ENCODE data around the gene TTC7B.

TTC7B gene

DNA sequence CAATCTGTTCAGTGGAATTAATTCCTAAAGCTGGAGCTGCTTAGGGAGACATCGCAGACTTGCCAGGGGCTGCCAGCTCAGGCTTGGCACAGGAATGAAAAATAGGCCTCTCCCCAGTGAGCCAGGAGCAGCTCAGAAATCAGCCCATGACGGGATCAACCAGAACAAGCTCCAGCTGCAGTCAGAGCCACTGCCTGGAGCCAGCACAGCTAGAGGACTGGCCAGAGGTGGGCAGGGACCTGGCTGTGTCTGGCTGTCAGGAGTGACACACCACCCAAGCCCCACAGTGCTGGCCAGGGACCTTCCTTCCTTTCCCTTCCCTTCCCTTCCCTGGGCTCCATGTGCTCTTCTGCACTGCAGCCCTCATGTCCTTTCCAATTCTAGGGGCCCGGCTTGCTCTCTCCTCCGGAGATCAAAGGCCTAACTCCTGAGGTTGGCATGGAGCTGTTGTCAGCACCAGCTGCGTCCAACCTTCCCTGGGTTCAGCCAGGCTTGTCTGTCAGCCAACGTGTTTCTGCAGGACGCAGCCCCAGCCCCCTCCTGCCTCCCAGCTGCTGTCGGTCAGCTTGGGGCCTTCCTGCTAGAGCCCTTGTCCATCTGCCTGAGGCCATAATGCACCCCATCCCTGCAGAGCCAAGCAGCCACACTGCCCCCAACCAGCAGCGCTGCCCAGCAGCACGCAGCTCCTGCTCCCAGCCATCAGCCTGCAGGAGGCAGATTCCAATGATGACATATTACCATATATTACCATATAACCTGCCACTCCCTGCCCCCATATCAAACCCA lies 270.1 kb downstream of the TTC7B start:
- DNase-seq (ENCODE audit: low spot score) = no peak

DNA sequence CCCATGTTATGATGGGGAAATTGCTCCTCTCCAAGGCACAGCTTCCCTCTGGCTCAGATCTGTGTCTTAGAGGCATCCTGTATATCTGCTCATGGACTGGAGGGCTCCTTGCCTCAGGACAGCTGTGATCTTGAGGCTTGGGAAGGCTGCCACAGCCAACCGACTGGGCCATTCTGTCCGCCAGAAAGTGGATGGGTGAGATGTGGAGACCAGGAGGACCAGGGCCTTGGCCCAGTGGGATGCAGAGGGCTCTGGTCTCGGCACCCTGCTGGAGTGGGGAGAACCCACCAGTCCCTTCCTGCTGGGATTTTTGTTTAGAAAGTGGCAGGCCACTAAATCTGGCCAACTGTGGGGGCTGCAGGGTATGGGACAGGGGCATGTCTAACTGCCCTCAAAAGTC lies 270.8 kb downstream of the TTC7B start:
- DNase-seq (ENCODE audit: low spot score) = no peak

DNA sequence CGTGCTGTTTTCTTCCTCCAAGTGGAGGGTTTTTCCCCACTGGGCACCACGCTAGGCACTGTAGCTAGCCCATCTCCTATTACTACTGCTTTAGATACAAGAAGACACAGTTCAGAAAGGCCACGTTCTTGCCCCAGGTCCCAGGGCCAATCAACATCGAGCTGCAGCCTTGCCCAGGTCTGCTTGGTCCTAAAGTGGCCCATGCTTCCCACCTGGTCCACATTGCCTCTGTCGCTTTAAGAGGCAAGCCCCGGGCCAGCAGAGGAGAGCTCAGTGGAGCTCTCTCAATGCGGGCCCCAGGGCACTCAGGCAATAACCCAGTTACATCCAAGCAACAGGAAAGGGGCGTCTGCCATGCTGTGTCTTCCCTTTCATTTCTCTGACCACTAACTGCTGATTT lies 271.3 kb downstream of the TTC7B start:
- DNase-seq (ENCODE audit: low spot score) = no peak

DNA sequence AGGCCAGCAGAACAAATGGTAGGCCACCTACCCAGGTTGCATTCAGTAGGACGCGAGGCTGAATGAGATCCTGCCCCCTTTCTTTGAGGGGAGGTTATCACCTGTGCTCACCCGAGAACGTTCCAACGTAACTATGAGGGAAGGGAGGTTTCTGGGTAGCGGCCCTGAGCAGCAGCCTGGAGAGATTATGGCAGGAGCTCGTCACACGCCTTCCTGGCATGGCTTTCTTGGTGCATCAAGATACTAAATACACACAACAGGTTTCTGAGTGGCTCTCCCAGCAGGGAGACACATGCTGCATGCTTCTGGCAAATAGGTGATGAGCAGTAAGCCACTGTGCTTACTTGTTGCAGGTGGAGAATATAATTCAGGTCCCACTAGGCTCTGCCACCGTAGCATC lies 271.7 kb downstream of the TTC7B start:
- no peak for DNase-seq (ENCODE audit: low spot score)

DNA sequence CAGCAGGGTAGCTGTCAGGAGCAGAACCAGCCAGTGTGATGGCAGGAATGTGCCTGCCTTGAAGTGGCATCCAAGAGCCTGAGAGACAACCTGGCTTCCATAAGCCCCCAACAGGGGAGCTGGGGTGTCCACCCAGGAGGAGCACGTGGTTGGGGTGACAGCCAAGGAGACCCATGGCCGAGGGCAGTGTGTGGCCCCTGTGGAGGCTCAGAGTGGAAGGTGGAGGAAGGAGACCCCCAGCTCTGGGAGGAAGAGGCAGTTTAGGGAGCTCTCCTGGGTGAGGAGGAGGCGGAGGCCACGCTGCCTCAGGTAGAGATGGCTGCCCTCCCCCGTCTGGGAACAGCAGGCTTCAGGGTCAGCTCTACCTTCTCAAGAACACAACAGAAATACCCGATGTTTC lies 272.4 kb downstream of the TTC7B start:
- no peak for DNase-seq (ENCODE audit: low spot score)

DNA sequence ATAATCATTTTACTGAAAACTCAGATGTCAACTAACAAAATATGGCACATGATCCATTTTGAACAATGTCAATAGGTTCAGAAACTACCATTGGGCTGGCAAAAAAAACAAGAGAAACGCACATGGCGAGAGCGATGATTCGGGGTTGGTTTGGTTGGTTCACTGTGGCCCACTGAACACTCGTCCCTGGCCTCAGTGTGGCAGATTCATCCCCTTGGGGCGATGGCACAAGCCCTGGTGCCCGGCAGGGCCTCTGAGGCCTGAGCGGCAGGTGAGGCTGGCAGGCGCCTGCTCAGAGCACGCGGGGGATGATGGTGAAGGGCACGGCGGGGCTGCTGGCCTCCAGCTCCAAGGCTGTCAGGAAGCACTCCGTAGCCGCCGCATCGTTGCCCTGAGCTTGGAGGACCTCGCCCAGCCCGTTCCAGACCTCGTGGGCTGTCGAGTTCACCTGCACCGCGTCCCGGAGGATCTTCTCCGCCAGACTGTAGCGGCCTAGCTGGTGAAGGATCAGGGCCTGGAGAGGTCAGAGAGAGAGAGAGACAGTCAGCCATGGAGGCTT lies 275.1 kb downstream of the TTC7B start:
- no peak for DNase-seq (ENCODE audit: low spot score)

DNA sequence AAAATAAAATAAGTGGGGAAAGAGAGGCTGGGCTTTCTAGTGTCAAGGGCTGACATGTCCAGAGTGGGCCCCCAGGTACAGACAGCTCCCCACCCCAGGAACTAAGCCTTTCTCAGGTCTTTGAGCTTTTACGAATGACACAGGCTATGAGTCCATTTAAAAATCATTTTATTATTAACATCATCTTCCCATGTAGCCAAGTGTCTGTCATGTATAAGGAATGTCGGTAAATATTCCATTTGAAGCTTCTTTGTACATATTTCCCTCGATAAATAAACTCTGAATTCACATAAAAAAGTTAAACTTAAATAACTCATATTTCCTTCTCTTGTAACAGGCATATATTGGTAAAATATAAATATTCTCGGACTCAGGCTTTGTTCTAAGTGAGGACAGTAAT lies 275.8 kb downstream of the TTC7B start:
- no peak for DNase-seq (ENCODE audit: low spot score)

DNA sequence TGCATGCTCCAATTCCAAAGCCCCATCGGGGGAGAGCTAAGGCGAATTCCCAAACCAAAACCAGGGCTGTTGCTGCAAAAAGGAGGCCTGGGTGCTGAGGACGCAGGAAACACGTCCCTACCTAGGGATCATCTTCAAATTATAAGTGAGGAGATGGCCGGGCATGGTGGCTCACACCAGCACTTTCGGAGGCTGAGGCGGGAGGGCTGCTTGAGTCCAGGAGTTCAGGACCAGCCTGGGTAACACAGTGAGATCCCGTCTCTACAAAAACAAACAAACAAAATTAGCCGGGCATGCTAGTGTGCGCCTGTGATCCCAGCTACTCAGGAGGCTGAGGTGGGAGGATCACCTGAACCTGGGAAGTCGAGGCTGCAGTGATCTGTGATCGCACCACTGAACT lies 276.2 kb downstream of the TTC7B start:
- no peak for DNase-seq (ENCODE audit: low spot score)

DNA sequence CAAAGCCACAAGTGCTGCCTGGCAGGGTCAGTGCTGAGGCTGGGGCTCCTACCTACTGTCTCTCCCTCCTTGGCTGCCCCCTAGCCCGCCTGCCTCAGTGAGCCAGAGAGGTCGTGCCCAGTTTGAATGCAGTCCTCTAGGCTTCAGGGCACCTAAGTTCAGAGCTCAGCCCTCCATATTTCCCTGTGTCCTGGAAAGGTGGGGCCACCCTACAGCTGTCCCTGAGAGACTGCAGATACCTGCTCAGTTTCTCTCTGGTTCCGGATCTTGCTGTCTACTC lies 276.8 kb downstream of the TTC7B start:
- no peak for DNase-seq (ENCODE audit: low spot score)

DNA sequence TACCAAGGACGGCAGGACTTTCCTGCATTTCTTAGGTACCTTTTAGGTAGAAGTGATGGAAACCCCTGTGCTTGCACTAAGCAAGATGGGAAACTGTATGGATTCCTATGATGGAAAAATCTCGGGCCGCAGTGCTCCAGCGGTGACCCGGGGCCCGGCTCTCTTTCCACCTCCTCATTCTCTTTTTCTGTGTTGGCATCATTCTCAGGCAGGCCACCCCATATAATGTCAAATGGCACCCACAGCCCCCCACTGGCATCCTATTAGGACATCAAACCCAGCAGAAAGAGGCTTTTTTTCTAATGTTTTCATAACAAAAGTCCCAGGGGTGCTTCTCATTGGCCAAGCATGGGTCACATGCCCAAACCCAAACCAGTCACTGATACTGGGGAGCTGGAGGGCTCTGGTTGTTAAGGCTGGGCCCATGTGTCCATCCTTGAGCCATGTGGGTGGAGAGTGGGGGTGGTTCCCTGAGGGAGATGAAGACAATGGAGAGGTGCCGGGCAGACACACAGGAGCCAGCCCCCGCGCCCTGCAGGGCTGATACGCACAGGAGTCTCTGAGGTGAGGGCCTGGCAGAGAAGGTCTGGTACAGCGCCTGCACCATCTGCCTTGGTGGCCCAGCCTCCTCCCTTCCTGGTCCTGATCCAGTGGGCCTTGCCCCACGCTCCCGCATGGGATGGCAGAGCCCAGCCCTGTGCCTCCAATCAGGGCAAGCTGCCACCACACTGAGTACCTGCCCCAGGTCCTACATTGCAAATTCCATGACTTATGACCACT lies 277.3 kb downstream of the TTC7B start:
- DNase-seq (ENCODE audit: low spot score) = no peak

DNA sequence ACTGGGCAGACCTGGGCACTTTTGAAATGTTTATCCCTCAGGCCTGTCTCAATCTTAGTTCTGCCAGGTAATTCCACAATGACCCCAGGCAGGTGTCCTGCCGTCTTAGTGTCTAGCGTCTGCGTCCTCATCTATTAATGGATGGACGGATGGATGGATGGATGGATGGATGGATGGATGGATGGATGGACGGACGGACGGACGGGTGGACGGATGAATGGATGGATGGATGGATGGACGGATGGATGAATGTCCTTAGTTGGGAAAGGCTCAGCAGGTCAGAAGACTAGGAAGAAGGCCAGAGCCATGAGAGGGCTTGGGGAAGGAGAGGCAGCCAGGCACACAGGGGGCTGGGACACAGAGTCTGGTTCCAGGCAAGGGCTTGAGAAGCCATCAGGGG lies 278.1 kb downstream of the TTC7B start:
- DNase-seq (ENCODE audit: low spot score) = no peak

DNA sequence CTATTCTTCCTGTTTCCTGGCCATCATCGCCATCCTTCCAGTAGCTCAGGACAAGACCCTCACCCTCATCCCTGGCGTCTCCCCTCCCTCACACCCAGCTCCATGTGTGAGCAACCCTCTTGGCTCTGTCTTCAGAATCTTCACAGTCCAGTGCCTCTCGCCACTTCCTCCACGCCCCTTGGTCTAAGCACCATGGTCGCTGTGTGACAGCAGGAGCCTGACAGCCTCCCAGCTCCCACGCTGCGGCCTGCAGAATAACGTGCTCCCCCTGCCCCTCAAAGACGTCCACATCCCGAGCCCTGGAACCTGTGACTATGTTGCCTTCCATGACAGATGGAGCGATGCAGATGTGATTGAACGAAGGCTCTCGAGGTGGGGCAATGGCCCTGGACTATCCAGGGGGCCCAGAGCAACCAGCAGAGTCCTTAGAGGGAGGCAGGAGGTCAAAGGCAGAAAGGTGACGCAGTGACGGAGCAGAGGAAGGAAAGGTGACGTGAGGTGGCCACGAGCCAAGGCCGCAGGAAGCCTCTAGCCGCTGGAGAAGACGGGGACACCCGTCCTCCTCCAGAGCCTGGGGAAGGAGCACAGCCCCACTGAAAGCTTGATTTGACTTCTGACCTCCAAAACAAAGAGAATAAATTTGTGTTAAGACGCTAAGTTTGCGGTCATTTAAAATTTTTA lies 279.6 kb downstream of the TTC7B start:
- no peak for DNase-seq (ENCODE audit: low spot score)

DNA sequence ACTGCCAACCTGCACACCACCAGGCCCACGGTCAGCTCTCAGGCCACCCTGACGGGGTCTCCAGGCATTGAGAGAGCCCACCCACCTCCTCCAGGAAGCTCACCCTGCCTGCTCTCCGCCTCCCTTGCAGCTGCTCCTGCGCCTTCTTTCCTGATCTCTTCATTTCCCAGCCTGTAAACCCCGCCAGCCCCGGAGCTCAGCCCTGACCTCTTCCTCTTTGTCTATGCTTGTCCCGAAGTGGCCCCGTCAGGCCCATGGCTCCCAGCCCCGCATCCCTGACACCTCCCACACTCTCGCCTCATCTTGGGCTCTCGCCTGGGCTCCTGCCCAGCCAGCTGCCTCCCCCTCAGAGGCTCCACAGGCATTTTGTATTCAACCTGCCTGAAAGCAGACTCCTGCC lies 280.1 kb downstream of the TTC7B start:
- no peak for DNase-seq (ENCODE audit: low spot score)

DNA sequence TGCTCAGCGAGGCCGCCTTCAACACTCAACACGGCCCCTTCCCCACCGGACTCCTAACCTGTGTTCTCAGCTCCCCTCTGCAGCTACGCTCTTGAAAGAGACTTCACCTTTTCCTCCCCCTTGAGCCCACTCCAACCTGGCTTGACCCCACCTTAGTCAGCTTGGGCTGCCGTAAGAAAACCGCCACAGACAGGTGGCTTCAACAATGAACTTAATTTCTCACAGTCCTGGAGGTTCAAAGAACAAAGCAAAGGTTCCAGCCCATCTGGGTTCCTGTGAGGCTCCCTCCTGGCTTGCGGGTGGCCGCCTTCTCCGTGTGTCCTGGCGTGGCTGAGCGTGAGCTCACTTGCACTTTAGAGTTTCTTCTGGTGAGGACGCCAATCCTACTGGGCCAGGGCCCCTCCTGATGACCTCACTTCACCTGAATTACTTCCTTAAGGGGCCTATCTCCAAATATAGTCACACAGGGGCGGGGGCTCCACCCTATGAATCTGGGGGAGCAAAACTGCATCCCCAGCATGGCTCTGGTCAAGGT lies 280.6 kb downstream of the TTC7B start:
- no peak for DNase-seq (ENCODE audit: low spot score)

DNA sequence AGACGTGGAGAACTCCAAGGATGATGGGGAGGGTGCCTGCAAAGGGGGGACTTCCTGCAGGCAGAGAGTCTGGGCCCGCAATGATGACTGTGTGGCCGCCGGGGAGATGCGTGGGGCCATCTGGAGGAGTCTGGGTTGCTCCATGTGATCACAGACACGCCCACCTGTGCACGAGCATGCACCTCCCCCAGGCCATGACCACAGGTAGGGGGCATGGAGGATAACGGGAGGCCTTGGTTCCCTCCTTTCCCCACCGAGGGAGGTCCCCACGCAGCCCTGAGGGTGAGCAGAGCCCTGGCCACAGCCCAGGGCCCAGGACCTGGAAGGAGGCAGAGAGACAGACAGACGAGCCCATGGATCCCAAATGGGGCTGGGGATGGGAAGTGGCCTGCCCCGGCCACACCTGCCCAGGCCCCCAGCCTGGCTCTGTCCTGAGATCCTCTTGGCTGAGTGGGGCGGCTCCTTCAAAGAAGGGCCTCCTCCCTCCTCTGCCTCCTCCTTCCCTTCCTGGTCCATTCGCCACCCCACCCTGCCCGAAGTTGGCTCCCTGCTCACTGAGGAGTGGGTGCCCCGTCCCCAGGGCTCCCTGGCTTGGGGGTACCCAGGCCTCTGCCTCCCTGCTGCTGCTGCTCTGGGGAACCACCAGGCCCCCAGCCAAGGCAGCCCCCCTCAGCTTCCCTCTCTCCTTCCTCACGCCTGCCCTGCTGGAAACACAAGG lies 281.2 kb downstream of the TTC7B start:
- no peak for DNase-seq (ENCODE audit: low spot score)

DNA sequence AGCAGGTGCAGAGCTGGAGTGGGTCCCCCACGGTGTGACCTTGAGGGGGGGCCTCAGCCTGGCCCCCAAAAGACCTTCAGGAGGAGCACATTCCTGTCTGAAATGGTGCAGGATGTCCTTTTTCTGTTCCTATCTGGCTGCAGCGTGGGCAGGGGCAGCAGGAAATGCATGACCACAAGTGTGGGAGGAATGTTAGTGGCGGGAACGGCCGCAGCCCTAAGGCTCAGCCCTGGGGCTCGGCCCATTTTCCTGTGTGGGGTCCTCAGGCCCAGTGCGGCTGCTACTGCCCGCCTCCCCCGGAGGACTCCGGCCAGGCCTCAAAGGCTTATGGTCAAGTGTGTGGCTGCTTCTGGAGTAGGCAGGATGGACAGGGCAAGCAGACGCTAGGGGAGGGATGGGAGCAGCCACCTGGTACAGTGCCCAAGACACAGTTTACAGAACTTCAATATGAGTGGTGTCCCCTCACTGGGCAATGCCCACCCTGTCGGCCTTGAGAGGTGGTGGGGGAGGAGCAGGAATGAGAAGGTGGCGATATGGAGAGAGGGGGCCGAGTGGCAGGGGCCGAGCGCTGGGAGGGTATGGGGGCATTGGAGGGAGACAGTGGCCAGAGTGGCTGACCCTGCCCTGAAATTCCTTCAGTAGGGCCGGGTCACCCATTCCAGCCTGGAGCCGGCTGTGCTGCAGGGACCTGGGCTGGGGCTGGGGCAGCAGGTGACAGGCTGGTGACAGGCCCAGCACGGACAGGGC lies 282.0 kb downstream of the TTC7B start:
- no peak for DNase-seq (ENCODE audit: low spot score)

DNA sequence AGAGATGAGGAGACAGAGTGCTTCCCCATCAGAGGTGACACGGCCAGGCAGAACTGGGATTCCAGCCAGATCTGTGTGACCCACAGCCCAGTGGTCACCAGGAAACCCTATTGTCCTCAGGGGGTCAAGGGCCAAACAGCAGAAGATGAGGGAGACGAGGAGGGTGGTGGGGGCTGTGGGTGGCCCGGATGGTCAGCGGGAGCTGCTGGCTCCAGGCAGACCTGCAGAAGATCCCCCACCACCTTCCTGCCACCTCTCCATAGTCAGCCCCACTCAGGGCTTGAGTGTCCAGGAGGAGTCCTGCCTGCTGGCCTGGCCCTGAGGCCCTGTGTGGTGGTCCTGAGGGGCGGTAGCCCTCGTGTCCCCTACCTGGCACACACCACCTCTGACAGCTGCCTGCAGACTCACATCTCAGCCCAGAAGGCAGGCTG lies 282.6 kb downstream of the TTC7B start:
- no peak for DNase-seq (ENCODE audit: low spot score)

DNA sequence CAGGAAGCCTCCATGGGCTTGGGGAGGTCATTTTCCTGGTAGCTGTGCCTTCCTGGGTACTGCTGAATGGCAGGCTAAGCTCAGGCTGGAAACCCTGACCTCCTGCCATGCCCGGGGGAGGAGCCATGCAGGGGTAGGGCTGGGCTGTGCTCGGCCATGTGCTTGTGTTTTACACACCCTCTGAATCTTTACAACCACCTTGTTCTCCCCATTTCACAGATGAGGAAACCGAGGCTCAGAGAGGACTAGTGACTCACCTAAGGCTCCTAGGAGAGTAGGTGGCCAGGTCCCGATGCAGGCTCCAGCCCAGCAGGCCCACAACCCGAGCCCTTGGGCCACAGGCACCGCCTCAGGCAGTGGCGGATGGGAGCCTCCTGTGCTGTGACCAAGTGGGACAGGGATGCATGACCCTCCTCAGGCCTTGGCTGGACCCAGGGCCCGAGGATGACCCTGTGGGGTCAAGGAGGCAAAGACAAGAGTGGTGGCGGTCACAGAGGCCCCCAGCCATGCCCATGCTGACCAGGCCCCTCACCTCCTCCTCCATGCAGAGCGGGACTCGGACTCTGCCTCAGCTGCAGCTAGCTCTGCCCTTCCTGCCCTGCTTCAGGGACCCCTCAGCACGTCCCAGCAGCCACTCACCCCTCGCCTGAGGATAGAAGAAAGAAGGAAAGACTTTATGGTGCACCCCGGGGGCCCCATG lies 283.3 kb downstream of the TTC7B start:
- no peak for DNase-seq (ENCODE audit: low spot score)

DNA sequence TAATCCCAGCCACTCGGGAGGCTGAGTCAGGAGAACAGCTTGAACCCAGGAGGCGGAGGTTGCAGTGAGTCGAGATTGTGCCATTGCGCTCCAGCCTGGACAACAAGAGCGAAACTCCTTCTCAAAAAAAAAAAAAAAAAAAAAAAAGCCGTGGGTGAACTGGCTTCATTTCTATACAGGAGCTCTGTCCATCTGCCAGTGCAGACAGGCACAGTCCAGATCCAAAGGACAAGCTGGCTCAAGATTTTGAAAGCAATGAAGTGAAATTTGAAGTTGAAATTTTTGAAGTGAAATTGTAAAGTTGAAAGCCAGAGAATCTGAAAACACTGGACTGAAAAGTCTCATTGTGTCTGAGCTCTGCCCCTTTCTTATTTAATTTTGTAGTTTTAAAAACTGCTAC lies 284.7 kb downstream of the TTC7B start:
- no peak for DNase-seq (ENCODE audit: low spot score)

DNA sequence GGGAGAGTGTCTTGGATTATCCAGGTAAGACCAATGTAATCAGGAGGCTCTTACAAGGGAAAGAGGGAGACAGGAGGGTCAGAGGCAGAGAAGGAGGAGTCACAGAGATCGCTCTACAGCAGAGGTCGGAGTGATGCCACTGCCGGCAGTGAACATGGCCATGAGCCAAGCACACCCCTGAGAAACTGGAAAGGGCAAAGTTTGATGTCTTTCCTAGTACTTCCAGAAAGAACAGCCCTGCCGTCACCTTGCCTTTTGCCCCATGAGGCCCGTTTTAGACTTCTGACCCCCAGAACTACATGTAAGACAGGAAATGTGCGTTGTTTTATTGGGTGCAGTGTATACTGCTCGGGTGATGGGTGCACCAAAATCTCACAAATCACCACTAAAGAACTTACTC lies 285.7 kb downstream of the TTC7B start:
- DNase-seq (ENCODE audit: low spot score) = no peak

DNA sequence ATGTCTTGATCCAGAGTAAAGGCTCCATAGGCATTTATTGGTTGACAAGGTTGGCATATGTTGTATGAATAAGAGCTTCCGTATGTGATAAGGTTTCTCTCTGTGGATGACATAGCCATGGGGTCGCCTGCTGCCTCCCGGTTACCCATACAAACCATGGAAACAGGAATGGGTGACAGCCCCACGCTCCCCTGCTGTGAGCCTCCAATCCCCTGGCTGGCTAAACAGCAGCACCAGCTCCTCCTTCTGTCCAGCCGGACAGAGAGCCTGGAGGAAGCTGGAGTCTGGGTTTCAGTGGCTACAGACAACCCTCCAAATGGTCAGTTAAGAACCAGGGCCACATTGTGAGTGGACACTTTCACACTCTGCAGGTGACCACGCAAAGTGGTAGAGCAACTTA lies 288.3 kb downstream of the TTC7B start:
- no peak for DNase-seq (ENCODE audit: low spot score)
